SKM-1 treated with dmso at 0.1 percent for 144 hours (cell line): ENCODE data around the gene PPP1R9B.

Source experiments
- DNase-seq: peaks from one replicate; lab custom pipeline; 2025; ENCODE audit not compliant: unreplicated experiment; lab: John Stamatoyannopoulos, UW

Gene PPP1R9B

DNA sequence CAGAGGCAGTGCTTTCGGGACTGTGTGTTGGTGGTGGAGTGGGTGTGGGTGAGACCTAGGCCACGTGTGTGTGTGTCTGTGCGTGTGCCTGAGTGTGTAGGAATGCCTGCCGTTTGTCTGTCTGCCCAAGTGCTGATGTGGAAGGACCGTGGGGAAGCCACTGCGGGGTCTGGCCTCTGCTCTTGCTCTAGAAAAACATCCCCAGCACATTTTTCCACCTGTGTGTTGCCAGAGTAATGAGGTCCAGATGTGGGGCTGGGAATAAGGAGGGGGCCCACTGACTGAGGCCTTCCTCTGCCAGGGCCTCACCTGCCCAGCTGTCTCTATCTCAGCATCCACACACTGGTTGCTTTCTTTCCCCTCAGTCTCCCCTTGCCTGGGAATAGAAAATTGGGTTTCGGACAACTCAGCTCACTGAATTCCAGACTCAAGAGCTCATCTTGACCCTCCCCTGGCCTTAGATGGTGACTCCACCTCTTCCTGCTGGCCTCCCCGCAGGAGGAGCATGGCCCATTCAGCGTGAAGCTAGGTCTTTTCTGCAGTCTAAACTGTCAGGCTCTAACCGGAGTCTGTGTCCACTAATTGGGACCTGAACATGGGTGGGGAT is 23.0 kb upstream of the PPP1R9B start:
- DNase-seq: no peak

DNA sequence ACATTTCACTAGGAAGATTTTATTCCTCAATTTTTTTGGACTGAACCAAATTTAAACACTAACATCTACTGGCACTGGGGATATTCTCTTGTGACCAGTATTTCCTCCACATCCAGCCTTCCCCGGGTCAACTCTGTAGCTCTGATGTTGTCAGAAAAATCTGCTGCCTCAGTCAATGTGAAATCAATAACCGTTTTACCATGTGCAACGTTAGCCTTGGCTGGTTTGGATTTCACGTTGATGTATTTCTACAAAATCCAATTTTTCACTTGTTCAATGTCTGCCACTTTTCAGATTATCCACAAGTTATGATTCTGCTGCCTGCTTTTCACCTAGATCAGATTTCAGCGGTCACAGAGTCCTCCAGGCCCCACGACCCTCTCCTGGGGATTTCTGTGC is 22.5 kb upstream of the PPP1R9B start:
- no peak for DNase-seq

DNA sequence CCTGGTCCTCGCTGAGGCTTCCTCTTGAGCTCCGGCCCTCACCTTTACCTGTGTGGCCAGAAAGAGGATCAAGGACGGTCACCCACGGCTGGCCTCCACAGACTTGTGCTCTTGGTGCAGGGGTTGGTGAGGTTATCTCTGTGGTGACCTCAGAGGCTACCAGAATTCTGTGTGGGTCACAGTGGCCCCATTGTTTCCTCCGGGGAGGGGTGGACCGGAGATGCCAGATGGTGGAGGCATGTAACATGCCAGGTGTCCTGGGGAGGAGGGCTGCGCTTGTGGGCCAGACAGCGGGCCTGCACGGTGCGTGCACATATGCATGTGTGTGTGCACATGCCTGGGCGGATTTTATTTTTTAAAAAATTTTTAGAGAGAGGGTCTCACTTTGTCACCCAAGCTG is 21.7 kb upstream of the PPP1R9B start:
- no peak for DNase-seq

GRCh38 chr17:50171371-50172071 is 21.0 kb upstream of the PPP1R9B start:
- DNase-seq: no peak

GRCh38 chr17:50170662-50171370 is 20.3 kb upstream of the PPP1R9B start:
- no peak for DNase-seq

DNA sequence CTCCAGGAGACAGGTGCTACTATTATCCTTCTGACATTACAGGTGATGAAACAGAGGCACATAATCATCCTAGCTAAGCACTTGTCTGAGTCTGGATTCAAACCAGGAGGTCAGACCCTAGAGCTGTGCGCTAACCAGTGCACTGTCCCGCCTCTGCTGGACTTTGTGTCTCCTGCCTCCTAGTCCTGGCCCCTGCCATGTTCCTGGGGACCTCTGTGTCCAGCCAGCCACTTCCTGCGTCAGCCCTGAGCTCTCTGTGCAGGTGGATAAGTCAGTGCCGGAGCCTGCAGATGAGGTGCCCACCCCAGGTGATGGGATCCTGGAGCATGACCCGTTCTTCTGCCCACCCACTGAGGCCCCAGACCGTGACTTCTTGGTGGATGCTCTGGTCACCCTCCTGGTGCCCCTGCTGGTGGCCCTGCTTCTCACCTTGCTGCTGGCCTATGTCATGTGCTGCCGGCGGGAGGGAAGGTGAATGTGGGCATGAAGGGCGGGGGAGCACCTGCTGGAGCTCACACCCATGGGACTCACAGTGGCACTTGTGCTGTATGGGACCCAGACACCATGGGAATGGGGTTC is 19.5 kb upstream of the PPP1R9B start:
- no peak for DNase-seq

GRCh38 chr17:50169121-50169764 is 18.8 kb upstream of the PPP1R9B start:
- peak; percentile 29 for DNase-seq

DNA sequence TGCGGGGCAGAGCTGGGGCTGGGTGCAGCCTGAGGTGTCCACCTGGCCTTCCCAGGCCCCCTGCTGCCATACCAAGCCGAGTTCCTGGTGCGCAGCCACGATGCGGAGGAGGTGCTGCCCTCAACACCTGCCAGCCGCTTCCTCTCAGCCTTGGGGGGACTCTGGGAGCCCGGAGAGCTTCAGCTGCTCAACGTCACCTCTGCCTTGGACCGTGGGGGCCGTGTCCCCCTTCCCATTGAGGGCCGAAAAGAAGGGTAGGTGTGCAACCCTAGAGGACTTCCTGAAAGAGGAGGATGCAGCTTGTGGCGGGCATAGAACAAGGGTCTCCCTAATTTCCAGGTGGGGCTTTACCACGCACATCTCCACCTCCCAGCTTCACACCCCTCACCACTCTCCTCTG is 17.8 kb upstream of the PPP1R9B start:
- no peak for DNase-seq

DNA sequence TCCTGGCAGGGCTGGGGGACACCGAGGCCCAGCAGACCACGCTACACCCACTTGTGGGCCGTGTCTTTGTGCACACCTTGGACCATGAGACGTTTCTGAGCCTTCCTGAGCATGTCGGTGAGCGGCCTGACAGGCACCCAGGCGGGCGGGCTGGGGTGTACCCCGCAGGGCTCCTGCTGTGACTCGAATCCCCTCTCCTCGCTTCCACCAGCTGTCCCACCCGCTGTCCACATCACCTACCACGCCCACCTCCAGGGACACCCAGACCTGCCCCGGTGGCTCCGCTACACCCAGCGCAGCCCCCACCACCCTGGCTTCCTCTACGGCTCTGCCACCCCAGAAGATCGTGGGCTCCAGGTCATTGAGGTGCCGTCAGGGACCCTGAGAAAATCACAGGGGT is 16.9 kb upstream of the PPP1R9B start:
- no peak for DNase-seq

DNA sequence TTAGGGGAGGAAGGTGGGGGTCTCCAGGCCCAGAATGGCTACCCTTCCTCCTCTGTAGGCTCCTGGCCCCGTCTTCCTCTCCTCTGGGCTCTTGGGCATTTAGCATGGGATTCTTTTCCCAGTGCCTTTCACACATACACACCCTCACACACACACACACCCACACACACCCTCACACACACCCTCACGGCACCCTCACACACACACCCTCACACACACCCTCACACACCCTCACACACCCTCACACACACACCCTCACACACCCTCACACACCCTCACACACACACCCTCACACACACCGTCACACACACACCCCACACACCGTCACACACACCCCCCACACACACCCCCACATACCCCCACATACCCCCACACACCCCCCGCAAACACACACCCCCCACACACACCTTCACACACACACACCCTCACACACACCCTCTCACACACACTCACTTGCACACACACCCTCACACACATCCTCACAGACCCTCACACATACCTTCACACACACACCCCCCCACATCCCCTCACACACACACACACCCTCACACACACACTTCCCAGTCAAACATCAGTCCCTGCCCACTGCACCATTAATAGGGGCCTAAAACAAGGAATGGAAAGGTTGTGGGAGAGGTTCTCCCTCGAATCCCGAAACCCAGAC is 16.2 kb upstream of the PPP1R9B start:
- no peak for DNase-seq

GRCh38 chr17:50165867-50166517 is 15.5 kb upstream of the PPP1R9B start, which contains the start of gene SGCA:
SGCA (plus strand) TSS chr17:50166005; CDS start chr17:50166041, 36 bp downstream.
- DNase-seq: no peak

- no peak for DNase-seq
Measured at GRCh38 chr17:50165466-50165865, 15.0 kb upstream of the PPP1R9B start.

DNA sequence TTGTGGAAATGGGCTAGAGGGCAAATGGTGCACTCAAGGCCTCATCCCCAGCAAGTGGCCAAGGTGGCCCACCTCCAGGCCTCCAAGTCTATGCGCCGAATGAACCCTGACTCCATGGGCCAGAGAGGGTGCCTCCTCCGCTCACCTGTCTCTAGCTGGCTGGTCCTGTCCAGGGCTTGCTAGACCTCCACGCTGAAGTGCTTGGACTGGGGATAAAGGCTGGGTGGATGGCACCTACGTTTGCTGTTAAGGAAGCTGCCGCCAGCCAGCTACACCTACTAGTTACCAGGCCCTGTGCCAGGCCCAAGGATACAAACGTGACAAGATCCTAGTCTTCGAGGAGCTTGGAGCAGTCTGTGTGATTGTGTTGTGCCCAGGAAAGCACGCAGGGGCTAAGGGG is 14.6 kb upstream of the PPP1R9B start:
- DNase-seq: no peak

GRCh38 chr17:50164697-50164988 is 14.2 kb upstream of the PPP1R9B start:
- DNase-seq: no peak

DNA sequence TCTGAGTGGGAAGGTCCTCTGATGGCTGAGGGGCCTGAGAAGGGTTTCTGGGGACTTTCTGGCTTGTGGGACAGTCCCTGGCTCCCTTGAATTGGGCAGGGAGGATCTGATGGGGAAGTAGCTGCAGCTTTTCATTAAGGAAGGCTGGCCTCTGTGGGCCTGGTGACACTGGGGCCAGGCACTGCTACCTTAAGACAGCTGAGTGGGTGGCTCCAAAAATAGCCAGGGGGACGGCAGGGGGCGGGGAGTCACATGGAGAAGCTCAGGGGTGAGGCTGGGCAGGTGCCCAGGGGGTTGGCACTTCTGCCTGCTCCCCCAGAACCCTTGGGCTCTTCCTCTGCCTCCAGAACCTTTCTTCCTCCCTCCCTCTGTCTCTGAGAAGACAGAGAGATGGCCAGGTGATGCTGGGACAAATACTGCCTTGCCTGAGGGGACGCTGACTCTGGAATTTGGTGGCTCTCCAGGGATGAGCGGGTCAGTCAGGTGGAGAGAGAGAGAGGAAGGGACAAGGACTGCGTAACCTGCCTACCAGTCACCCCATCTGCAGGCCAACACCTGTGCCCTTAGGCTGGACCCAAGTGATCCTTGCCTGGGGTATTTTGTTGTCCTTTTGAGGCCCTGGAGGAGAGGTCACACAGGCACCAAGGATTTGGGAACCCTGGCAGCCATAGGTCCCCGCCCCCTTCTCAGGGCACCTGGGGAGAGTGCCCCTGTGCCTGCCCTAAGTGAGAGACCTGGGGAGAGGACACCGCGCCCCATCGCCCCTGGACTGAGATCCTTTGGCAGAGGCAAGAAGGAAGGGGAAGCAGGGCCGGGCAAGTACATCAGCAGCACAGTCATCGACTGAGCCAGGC is 13.6 kb upstream of the PPP1R9B start:
- DNase-seq: no peak

DNA sequence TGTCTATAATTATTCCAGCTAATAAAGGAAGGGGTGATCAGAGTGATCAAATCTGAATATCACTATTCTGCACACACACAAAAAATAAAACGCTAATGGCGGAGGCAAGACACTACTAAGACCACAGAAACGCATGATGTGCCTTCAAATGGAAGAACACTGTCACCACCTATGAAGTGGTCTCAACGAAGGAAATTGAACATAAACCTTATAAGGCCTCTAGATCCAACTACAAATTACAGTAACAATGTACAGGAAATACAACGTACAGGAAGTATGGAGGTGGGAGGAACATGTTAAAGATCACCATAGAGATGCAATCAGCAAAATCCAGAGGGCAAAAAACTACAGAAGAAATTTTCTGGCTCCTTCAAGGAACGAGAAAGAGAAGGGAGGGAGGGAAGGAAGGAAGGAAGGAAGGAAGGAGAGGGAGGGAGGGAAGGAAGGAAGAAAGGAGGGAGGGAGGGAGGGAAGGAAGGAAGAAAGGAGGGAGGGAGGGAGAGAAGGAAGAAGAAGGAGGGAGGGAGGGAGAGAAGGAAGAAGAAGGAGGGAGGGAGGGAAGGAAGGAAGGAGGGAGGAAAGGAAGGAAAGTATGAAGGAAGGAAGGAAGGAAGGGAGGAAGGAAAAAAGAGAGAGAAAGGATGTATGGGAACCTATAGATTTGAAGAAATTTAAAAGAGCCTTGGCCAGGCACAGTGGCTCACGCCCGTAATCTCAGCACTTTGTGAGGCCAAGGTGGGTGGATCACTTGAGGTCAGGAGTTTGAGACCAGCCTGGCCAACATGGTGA is 12.2 kb upstream of the PPP1R9B start:
- no peak for DNase-seq

GRCh38 chr17:50161911-50162288 is 11.4 kb upstream of the PPP1R9B start:
- DNase-seq: no peak

DNA sequence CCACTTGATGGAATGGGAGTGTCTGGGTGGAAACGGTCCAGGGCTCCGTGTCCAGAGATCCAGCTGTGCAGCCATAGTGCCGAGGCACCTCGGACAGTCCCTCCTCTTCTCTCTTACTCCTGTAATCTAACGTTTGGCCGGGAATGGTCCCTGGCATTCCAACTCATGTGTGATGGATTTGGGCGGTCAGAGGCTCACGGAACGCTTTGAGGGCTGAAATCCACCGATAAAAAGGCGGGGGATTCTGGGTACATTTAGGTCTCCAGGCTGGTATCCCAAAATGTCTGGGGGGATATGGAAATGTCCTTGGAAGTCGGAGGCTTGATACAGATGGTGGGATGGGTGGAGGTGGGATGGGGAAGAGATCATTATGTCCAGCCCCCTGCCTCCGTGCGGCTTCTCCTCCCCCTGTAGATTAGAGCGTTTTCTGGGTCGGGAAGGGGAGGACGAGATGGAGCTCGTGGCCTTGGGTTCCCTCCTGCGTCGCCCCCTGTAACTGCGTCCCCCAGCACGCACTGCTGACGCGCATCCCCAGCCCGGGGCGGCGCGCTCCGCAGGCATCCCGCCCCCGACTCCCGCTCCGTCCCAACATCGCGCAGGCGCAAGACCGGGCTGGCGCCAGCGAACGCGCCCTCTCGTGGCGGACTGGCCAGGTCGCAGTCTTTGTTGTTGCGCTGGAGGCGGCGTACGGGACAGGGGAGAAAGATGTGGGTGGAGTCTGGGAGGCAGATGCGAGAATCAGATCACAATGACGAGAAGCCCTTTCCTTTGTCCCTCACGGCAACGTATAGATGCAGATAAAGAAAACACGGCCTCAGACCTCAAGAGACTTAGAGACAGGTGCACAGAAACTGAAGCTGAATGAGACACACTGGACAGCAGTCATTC is 10.8 kb upstream of the PPP1R9B start:
- peak; percentile 84 for DNase-seq
